DOHH2 (cell line): ENCODE data around the gene TEDC2.
A peak's percentile ranks its signal among the peaks of the same experiment; 100 is the strongest.

Source experiments
- H3F3A ChIP-seq: fragments of 200-600 bp; sonication (generic), shearing (Covaris generic); 2 replicates; pipeline ENCODE4 v1.6.0; 2016; ENCODE audit warnings: antibody characterized with exemption, mild to moderate bottlenecking; ENCODE audit not compliant: control insufficient read depth, insufficient read depth
- H3K27ac ChIP-seq: fragments of 200-600 bp; sonication (generic); 2 replicates; pipeline ENCODE4 v1.5.1; 2014; ENCODE audit warnings: low read depth, mild to moderate bottlenecking, low read length, moderate library complexity
- H3K27me3 ChIP-seq: fragments of 200-600 bp; sonication (generic); 2 replicates; pipeline ENCODE4 v1.6.1; 2014; ENCODE audit warnings: mild to moderate bottlenecking, low read length, mixed read lengths; ENCODE audit not compliant: control insufficient read depth
- H3K36me3 ChIP-seq: fragments of 200-600 bp; sonication (generic); 2 replicates; pipeline ENCODE4 v1.6.1; 2014; ENCODE audit warnings: mild to moderate bottlenecking, low read length, moderate library complexity, mixed read lengths; ENCODE audit not compliant: control insufficient read depth
- H3K4me1 ChIP-seq: fragments of 200-600 bp; sonication (generic); 2 replicates; pipeline ENCODE4 v1.6.1; 2014; ENCODE audit warnings: mild to moderate bottlenecking, low read length, mixed read lengths; ENCODE audit not compliant: control insufficient read depth
- H3K4me2 ChIP-seq: fragments of 200-600 bp; sonication (generic); 2 replicates; pipeline ENCODE4 v1.6.0; 2014; ENCODE audit warnings: mild to moderate bottlenecking, low read length, moderate library complexity
- H3K4me3 ChIP-seq: fragments of 200-600 bp; sonication (generic); 2 replicates; pipeline ENCODE4 v1.5.1; 2014; ENCODE audit warnings: mild to moderate bottlenecking, low read length, mixed read lengths
- H3K79me2 ChIP-seq: fragments of 200-600 bp; sonication (generic); 2 replicates; pipeline ENCODE4 v1.6.1; 2014; ENCODE audit warnings: mild to moderate bottlenecking, low read length, mixed read lengths; ENCODE audit not compliant: control insufficient read depth
- H3K9me2 ChIP-seq: fragments of 200-600 bp; sonication (generic); replicated peaks from 2 replicates; pipeline ENCODE4 v1.6.1; 2014; ENCODE audit warnings: mild to moderate bottlenecking, low read length, mixed read lengths; ENCODE audit not compliant: control insufficient read depth
- H3K9me3 ChIP-seq: fragments of 200-600 bp; sonication (generic); 2 replicates; pipeline ENCODE4 v1.6.1; 2014; ENCODE audit warnings: antibody characterized with exemption, low read length, mixed read lengths; ENCODE audit not compliant: control insufficient read depth, insufficient read depth
- H4K20me1 ChIP-seq: fragments of 200-600 bp; sonication (generic); 2 replicates; pipeline ENCODE4 v1.6.0; 2014; ENCODE audit warnings: low read depth, mild to moderate bottlenecking, antibody characterized with exemption, low read length, moderate library complexity; ENCODE audit not compliant: control insufficient read depth, insufficient read depth
- EZH2phosphoT487 ChIP-seq: fragments of 200-600 bp; sonication (generic); IDR thresholded peaks from 2 replicates; pipeline ENCODE4 v1.6.1; 2017; ENCODE audit warnings: borderline replicate concordance, mild to moderate bottlenecking, antibody characterized with exemption, low read length, moderate library complexity, mixed read lengths
- TF ChIP-seq, protein P1 (sequence below): fragments of 200-600 bp; sonication (generic); IDR thresholded peaks from one replicate; pipeline ENCODE4 v1.5.1; 2014; ENCODE audit warnings: antibody characterized with exemption, mild to moderate bottlenecking, low read depth, low read length; ENCODE audit not compliant: poor library complexity, severe bottlenecking

The TEDC2 gene

GRCh38 chr16:2513405-2514332 is 53.8 kb downstream of the TEDC2 start, which contains the start of gene ATP6V0C:
TSS of gene ATP6V0C (plus strand) at chr16:2513952. CDS start at chr16:2514104, 152 bp downstream.
- peak within 1 kb of the TSS; percentile 66 for H3K27ac ChIP-seq
- H3F3A ChIP-seq = peaks cover 4% of the 10 kb centered on the region; the same call in 1 of the 2 replicates
- no peaks in the 10 kb centered on the region for H3K27me3 ChIP-seq
- H4K20me1 ChIP-seq = peaks cover 13% of the 10 kb centered on the region
- TF ChIP-seq EZH2phosphoT487 = no peak
- TF ChIP-seq, protein P1, sequence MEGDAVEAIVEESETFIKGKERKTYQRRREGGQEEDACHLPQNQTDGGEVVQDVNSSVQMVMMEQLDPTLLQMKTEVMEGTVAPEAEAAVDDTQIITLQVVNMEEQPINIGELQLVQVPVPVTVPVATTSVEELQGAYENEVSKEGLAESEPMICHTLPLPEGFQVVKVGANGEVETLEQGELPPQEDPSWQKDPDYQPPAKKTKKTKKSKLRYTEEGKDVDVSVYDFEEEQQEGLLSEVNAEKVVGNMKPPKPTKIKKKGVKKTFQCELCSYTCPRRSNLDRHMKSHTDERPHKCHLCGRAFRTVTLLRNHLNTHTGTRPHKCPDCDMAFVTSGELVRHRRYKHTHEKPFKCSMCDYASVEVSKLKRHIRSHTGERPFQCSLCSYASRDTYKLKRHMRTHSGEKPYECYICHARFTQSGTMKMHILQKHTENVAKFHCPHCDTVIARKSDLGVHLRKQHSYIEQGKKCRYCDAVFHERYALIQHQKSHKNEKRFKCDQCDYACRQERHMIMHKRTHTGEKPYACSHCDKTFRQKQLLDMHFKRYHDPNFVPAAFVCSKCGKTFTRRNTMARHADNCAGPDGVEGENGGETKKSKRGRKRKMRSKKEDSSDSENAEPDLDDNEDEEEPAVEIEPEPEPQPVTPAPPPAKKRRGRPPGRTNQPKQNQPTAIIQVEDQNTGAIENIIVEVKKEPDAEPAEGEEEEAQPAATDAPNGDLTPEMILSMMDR = no peak
- no peaks in the 10 kb centered on the region for H3K9me2 ChIP-seq
- peaks cover 49% of the 10 kb centered on the region for H3K79me2 ChIP-seq
- H3K4me1 ChIP-seq = peaks cover 67% of the 10 kb centered on the region
- peaks cover 13% of the 10 kb centered on the region for H3K36me3 ChIP-seq
- H3K9me3 ChIP-seq = no peaks in the 10 kb centered on the region
- peak within 1 kb of the TSS; percentile 78 for H3K4me2 ChIP-seq
- peak within 1 kb of the TSS; percentile 91 for H3K4me3 ChIP-seq
